NCI-H1105 treated with DMSO at 0.1 percent for 48 hours (cell line): ENCODE measurements around the gene CPT1A.
A peak's percentile ranks its signal among the peaks of the same experiment; 100 is the strongest.
"Not testable (repeated sequence)": the region's sequence is repeated elsewhere in the genome, so short reads cannot be mapped to it uniquely, and the experiment has no call there.

Experiments
- DNase-seq: peaks from one replicate; lab custom pipeline; 2025; lab: John Stamatoyannopoulos, UW

Gene CPT1A

GRCh38 chr11:68841718-68842426 lies at the start of gene CPT1A:
CPT1A (minus strand) TSS chr11:68841916; CDS start chr11:68815474, 26,442 bp downstream.
- DNase-seq: peak; percentile 45

- no peak for DNase-seq
Observed at GRCh38 chr11:68890490-68891231, 48.9 kb upstream of the CPT1A start.

- DNase-seq: no peak
Observed at GRCh38 chr11:68889948-68890446, 48.3 kb upstream of the CPT1A start.

- not testable (repeated sequence) for DNase-seq
Observed at GRCh38 chr11:68884827-68885226, 43.1 kb upstream of the CPT1A start.

- no peak for DNase-seq
Observed at GRCh38 chr11:68882391-68882790, 40.7 kb upstream of the CPT1A start.

GRCh38 chr11:68881320-68881719 lies 39.6 kb upstream of the CPT1A start:
- no peak for DNase-seq

GRCh38 chr11:68880851-68881250 lies 39.1 kb upstream of the CPT1A start:
- no peak for DNase-seq

GRCh38 chr11:68878022-68878421 lies 36.3 kb upstream of the CPT1A start:
- no peak for DNase-seq

GRCh38 chr11:68872216-68873003 lies 30.7 kb upstream of the CPT1A start:
- DNase-seq: no peak

GRCh38 chr11:68870470-68870869 lies 28.8 kb upstream of the CPT1A start:
- peak; percentile 31 for DNase-seq

GRCh38 chr11:68868221-68868835 lies 26.6 kb upstream of the CPT1A start:
- DNase-seq: no peak

- DNase-seq: no peak
Observed at GRCh38 chr11:68867066-68867465, 25.4 kb upstream of the CPT1A start.

- no peak for DNase-seq
Observed at GRCh38 chr11:68865241-68865640, 23.5 kb upstream of the CPT1A start.

- DNase-seq: no peak
Observed at GRCh38 chr11:68863553-68864265, 22.0 kb upstream of the CPT1A start.

GRCh38 chr11:68862421-68862820 lies 20.7 kb upstream of the CPT1A start:
- no peak for DNase-seq

GRCh38 chr11:68859123-68859522 lies 17.4 kb upstream of the CPT1A start:
- no peak for DNase-seq

GRCh38 chr11:68857037-68857586 lies 15.4 kb upstream of the CPT1A start:
- no peak for DNase-seq

- not testable (repeated sequence) for DNase-seq
Observed at GRCh38 chr11:68856425-68857030, 14.8 kb upstream of the CPT1A start.

GRCh38 chr11:68855205-68855981 lies 13.7 kb upstream of the CPT1A start:
- DNase-seq: no peak
